NCI-H526 (cell line): Measurements from ENCODE around the gene SUSD5.
"Not testable (repeated sequence)": the region's sequence is repeated elsewhere in the genome, so short reads cannot be mapped to it uniquely, and the experiment has no call there.

Source experiments
- DNase-seq, 2 experiments: peaks; one replicate each; lab custom pipeline; 2025; lab: John Stamatoyannopoulos, UW

The SUSD5 gene

DNA sequence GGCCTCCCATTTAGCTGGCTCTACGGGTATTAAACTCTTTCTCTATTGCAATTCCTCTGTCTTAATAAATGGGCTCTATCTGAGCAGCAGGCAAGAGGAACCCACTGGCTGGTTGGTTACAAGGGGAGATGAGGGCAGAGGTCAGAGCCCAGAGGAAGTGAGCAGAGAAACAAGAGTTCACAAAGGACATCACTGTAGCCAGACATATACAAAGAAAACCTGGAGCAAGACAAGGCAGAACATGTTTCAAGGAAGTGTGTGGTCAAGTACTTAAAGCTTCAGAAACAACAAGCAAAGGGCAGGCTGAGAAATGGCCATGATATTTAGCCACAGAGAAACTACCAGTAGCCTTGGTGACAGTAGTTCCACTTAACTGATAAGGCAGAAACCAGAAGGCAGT, 24.3 kb downstream of the SUSD5 start:
- DNase-seq: no peak

DNA sequence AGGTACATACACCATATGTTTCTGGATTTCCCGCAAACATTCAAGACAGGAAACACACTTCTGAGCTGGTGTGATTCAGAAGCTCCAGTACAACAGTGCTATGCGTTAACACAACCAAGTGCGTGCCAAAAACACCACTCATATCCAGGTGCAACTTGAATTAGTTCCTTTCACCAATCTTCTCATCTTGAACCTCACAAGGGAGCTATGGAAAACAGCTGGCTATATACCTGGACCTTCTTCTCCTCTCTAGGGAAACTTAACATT, 31.3 kb downstream of the SUSD5 start:
- DNase-seq: no peak

DNA sequence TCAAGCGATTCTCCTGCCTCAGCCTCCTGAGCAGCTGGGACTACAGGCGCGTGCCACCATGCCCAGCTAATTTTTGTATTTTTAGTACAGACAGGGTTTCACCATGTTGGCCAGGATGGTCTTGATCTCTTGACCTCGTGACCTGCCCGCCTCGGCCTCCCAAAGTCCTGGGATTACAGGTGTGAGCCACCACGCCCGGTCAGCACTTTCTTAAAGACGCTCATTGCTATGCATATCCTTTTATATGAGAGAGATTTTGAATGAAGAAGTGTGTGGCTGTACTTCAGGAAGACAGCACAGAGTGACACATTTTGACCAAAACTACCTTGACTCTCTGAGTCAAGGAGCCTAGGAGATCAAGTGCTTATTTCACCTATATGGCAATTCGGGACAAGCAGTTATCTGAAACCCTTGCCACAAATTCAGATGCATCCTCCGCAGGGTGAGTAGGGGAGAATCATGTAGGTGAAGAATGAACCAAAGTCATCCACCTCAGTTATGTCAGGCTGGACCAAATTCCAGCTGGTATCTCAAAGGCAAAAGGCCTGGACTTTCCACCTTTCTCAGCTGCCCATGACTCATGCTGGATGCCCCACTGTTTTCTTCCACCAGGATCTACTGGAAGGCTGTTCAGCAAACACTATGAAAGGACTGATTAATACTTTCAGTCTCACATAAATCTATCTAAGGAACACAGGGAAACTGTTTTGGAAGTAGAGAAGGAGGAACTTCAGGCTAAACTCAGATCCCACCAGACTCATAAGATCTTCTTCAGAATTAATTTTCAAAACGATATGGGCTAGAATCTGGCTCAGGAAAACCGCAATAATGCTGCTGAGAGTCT, 31.9 kb downstream of the SUSD5 start:
- DNase-seq: no peak

DNA sequence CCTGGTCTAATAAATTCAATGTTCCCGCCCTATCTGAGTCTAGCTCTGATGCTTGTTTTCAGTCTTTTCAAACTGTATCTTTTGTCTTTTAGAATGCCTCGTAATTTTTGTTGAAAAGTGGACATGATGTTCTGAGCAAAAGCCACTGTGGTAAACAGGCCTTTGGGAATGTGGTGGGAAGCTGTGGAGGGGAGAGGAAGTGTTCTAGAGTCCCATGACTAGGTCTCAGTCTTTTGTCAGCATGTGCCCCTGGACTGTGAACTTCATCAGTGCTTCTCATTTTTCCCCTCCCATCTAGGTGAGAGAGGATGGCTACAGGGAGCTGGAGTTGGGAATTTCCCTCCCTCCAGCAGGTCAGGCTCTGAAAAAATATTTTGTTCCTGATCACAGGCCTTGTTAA, 33.7 kb downstream of the SUSD5 start:
- DNase-seq: no peak

DNA sequence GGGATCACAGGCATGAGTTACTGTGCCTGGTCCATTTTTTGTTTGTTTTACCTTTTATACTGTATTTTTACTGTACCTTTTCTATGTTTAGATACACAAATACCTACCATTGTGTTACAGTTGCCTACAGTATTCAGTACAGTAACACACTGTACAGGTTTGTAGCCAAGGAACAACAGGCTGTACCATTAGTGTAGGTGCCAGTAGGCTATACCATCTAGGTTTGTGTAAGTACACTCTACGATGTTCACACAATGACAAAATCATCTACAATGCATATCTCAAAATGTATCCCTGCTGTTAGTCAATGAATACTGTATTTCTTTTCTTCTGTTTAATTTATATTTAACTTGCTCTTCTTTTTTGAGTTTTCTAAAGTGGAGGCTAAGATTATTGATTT, 37.0 kb downstream of the SUSD5 start:
- not testable (repeated sequence) for DNase-seq

DNA sequence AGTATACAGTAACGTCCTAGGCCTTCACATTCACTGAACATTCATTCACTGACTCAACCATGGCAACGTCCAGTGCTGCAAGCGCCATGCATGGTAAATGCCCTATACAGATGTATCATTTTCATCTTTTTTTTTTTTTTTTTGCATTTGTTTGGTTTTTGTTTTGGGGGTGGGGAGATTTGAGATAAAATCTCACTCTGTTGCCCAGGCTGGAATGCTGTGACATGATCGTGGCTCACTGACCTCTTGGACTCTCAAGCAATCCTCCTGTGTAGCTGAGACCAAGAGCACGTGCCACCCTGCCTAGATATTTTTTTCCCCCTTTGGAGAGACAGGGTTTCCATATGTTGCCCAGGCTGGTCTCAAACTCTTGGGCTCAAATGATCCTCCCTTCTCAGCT, 37.4 kb downstream of the SUSD5 start:
- no peak for DNase-seq

DNA sequence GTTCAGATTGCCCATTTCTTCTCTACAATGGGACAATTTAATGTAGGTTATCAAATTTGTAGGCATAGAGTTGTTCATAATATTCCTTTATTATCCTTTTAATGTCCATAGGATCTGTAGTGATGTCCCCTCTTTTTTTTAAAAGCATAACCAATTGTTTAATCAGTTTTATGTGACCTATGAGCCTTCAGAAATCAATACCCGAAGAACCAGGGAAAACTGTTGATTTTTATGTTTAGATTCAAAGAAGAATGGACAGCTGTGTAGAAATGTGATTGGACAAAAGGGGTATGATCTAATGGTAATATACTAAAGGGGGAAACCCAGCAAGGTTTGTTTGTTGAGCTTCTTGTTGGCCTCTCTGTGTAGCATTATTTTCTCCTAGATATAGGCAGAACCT, 39.5 kb downstream of the SUSD5 start:
- no peak for DNase-seq

DNA sequence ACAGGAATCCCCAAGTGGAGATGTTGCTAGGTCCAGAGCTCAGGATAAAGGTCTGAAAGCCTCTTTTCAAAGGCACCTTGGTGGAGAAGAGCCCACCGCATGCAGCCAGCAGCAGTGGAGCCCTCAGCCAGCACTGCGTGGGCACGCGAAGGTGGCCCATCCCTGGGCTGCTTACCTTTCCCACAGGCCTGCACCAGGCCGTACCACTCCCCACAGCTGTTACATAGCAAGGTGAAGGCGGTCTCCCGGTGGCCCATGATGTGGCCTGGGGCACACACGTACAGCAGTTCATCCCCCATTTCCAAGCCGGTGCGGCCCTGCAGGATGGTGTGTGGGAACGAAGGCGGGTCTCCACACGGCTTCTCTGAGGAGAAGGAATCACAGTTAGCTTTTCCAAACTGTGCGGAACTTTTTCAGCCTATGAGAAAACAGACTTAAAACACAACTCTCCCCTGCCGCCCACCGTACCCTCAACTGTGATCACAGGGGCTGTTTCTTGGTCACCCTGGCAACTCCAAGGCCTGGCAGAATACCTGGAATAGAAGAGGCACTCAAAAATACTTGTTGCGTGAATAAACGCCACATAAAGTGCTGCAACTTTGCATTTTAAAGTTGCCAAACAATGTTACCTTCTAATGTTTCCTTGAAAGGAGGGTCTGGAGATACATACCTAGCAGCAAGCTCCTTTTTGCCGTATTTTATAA, 43.7 kb downstream of the SUSD5 start:
- no peak for DNase-seq

DNA sequence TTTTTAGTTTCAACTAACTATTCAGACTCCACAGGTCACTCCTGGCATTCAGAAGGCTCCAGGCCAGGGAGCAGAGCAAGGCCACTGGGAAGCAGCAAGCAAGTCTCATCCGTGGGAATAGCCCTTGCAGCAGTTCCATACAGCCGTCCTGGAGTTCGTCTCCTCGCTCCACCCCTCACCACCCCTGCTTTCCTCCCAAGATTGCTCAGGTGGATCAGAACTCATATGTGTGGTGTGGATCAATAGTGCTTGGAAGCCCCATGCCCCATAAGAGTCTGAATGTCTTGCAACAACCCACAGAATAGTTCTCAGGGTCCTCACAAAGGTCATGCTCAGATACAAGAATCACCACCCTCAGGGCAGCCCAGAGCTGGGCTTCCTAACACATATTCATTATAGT, 44.5 kb downstream of the SUSD5 start:
- no peak for DNase-seq

DNA sequence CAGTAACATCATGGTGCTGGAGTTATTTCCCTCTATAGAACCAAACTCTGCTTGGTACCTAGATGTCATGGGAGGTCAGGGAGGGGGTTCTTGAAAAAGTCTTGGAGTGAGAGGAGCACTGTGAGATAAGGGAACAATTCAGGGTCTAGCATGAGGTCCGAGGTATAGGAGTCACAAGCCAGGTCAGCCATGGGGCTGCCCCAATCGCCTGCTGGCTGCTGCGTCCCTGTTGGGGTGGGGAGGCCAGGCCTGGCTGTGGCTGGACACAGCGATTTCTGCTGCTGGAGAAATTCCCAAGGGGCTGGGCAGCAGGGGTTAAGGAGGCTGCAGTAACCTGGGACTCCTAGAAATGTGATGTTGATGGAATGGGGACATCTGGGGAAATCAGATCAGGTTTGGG, 44.9 kb downstream of the SUSD5 start:
- DNase-seq: no peak

DNA sequence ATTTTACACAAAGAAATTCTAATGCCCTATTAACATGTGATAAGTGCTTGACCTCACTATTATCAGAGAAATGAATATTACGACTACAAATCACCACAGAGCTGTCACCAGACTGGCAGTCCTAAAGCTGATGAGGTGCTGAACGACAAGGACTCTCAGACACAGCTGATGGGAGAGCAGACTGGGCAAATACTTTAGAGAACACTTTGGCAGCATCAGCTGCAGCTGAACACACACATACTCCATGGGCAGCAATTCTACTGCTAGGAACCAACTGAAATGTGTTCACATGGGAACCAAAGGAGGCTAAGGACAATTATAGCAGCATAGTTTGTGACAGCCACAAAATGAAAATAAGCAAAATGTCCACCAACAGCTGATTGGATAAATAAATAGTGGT, 45.5 kb downstream of the SUSD5 start:
- no peak for DNase-seq

DNA sequence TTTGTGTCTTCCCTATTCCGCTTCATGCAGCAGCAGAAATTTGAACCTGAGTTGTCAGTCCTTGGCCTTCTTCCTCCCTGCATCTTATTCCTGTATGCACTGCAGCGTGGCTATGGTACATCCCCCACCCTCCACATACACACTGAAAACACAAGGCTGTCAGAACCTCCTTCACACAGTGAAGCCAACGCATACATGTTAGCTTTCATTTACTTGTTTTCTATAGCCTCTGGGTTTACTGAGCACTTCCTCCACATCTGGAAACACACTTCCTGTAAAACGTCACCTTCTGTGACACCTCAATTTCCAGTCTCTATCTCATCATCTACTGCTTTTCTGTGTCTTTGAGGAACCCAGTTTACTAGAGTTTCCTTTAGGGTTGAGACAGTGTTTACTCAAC, 47.0 kb downstream of the SUSD5 start:
- DNase-seq: no peak

DNA sequence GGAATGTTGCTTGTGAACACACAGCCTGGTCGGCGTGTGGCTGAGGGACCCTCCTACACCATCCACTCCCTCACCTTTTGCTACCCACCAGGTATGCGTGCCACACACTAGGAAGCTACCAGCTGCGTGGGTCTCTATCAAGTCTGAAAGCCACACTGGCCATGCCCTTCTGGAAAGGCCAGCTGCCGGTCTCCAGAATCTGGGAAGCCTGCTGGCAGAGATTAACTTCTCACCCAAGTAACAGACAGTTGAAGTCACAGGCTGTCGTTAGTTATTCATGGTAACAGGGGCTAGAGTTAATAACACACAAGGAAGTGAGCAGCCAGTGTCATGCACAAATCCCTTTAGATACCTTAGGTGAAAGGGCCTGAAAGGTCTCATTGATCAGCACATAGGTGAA, 48.1 kb downstream of the SUSD5 start:
- DNase-seq: no peak

DNA sequence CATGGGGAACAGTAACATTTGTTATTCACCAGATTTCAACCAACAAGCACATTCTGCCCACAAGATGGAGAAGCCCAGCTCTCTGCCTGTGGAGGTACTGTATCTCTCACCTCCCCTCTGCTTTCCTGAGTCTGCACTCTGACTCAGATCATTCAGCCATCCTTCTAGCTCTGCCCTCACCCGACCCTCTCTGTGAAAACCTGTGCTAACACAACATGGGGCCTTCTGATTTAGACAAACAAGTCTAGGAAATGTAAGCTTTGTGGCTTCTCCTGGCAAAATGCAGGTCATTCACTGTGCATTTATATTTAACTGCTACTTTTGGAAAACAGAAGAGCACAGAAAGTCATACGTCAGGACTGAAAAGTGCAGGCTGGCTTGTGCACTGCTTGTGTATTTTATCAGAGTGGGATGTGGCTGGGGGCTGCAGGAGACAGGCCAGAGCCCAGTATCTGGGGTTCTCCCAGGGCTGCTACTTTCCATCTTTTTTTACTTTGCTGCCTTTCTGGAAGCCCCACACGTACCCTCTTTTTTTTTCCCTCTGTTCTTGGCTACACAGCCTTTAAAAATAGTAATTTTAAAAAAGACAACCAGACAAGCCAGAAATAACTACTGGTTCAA, 50.8 kb downstream of the SUSD5 start:
- no peak for DNase-seq

DNA sequence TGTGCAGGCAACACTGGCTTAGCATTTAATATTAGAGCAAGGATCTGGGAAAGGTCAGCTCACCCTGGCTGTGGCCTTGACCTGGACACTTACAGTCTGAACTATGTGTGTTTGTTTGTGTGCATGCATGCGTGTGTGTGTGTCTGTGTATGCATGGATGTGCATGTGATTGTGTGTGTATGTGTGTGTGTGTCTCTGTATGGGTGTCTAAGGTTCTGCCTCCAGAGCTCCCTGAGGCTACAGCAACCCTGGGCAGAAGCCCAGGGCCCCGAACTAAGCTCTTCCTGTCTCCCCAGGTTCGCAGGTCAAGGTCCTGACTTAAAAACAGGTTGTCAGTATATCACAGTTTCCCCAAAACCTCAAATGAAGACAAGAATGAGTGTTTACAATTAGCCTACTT, 51.3 kb downstream of the SUSD5 start:
- DNase-seq: no peak

DNA sequence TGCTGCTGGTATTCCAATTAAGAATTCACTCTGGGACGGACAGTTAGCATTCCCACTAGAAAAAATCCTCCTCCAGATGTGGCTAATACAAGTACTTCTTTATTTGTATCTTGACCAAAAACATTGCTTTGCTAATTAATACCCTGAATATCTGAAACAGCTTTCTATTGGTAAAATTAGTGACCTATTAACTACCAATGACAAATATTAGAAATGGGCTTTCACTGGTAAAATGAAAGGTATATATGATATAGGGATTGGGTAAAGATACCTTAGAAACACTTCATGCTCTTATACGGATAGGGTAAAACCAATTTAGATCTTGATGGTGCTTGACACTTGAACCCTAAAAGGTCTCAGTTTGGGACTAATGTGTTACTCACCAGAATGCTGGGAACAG, 52.5 kb downstream of the SUSD5 start:
- no peak for DNase-seq

DNA sequence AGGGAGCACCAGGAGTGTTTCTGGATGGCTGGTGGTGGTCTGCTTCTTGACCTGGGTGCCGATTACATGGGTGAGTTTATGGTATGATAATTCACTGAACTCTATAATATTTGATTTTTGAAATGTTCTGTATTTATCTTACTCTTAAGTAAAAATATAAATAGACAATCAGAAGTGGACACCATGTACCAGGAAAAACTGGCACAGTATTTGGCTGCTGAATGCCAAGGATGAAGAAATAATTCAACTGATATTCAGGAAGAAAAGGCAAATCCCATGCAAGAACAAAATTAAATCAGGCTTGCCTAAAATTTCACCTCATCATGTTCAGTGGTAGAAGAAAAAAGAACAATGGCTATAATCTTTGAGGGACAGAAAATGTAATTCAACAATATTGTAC, 53.2 kb downstream of the SUSD5 start:
- DNase-seq: no peak

DNA sequence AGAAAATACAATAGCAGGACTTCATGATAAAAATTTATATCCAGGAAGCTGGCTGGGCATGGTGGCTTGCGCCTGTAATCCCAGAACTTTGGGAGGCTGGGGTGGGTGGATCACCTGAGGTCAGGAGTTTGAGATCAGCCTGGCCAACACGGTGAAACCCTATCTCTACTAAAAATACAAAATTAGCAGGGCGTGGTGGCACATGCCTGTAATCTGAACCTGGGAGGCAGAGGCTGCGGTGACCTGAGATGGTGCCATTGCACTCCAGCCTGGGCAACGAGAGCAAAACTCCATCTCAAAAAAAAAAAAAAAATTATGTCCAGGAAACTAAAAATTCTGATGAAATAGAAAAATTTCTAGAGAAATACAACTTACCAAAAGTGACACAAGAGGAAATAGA, 56.0 kb downstream of the SUSD5 start:
- not testable (repeated sequence) for DNase-seq

DNA sequence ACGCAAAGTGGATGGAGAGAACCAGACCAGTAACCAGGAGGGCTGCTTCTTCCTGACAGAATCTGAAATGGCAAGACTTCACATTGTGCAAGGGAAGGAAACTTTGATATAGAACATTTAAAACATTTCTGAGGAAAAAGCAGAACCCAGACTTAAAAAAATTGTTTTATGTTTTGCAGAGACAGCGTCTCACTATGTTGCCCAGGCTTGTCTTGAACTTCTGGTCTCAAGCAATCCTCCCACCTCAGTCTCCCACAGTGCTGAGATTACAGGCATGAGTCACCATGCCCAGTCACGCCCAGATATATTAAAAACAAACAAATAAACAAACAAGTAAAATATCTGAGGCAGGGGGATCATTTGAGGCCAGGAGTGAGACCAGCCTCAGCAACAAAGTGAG, 58.6 kb downstream of the SUSD5 start:
- no peak for DNase-seq

DNA sequence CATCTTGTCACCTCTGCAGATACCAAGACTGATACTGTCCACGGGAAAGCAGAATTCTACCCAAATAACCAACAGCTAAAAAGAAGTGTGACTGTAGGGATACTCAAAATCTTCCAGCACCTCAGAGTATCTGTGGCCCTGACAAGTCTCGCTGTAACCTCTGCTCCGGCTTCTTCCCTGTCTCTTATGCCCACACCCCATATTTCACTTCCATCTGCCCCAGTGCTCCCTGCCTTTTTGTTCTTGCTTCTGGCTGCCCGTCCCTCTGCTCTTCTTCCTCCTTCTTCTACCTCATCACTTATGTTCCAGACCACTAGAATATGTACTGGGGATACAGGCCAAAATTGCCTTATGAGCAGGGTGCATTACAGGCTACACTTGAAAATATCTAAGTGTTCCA, 59.4 kb downstream of the SUSD5 start:
- no peak for DNase-seq

DNA sequence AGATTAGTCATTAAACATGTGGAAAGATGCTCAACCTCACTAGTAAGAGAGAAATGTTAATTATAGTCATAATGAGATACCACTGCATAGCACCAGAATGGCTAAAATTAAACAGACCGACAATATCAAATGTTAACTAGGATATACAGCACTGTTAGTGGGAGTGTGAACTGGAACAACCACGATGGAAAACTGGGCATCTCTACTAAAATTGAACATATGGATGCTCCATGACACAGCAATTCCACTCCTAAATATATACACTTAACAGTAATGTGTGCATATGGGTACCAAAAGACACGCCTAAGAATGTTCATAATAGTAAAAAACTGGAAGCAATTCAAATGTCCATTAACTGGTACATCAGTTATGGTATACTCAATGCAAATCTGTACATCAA, 63.3 kb downstream of the SUSD5 start:
- no peak for DNase-seq

DNA sequence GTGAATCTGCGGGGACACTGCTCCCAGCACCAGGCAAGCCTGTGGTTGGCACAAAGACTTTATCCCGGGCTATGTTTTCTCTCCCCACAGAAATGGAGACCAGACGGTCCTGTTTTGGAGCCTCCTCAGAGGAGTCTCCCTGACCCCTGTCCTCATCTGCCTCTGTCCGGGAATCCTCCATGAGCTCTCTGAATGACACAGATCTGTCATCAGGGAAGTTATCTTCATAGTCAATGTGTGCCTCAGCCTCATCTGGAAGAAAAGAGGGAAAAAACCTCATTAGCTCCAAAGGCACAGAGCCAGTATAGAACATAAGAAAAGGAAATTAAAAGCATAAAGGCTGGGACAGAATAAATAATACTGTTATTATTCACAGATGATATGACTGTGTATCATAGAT, 64.8 kb downstream of the SUSD5 start:
- no peak for DNase-seq
